Measurements from ENCODE around the gene FANCC. TPM values are rescaled to one million over a fixed set of nuclear protein-coding genes. Genes with fewer than 3 reads are reported as not detected.
"Not testable (repeated sequence)": the region's sequence is repeated elsewhere in the genome, so short reads cannot be mapped to it uniquely, and the experiment has no call there.

FANCC gene
- polyA plus RNA-seq, 4 donors, result 4.9 to 20.6 (median 7.1) TPM

GRCh38 chr9:95338243-95338642 is 20.7 kb upstream of the FANCC start:
- Histone ChIP-seq H3K4me1 (ENCODE audit: control insufficient read depth in 3 of 3, insufficient read depth in 2 of 3, low read depth in 1 of 3, low read length in 2 of 3) (no peaks in the 10 kb centered on the region), H3K27ac (ENCODE audit: low read depth in 1 of 3, low read length in 2 of 3) (no peak overlapping the region), H3K4me3 (ENCODE audit: low read depth in 1 of 3, low read length in 3 of 3) (no peak overlapping the region), H3K36me3 (ENCODE audit: control insufficient read depth in 3 of 3, insufficient read depth in 2 of 3, low read depth in 1 of 3, low read length in 3 of 3) (no peaks in the 10 kb centered on the region), H3K9me3 (ENCODE audit: control insufficient read depth in 2 of 2, insufficient read depth in 1 of 2, low read depth in 1 of 2, low read length in 1 of 2) (peaks cover 0 to 16% of the 10 kb centered on the region in 2 donors), H3K27me3 (ENCODE audit: control insufficient read depth in 3 of 3, insufficient read depth in 3 of 3, low read length in 3 of 3) (no peaks in the 10 kb centered on the region)
- no peak for DNase-seq
- no peak for FAIRE-seq
- WGBS, 3 donors, result 94 to 97% (median 96%) methylated on average over 6 of the region's 6 CpGs

GRCh38 chr9:95336281-95336680 is 18.8 kb upstream of the FANCC start:
- H3K4me3 ChIP-seq (ENCODE audit: low read depth in 1 of 3, low read length in 3 of 3), result no peak overlapping the region
- peaks cover 0 to 21% of the 10 kb centered on the region in 2 donors for H3K9me3 ChIP-seq (ENCODE audit: control insufficient read depth in 2 of 2, insufficient read depth in 1 of 2, low read depth in 1 of 2, low read length in 1 of 2)
- H3K36me3 ChIP-seq (ENCODE audit: control insufficient read depth in 3 of 3, insufficient read depth in 2 of 3, low read depth in 1 of 3, low read length in 3 of 3), result no peaks in the 10 kb centered on the region
- H3K27ac ChIP-seq (ENCODE audit: low read depth in 1 of 3, low read length in 2 of 3), result no peak overlapping the region
- H3K4me1 ChIP-seq (ENCODE audit: control insufficient read depth in 3 of 3, insufficient read depth in 2 of 3, low read depth in 1 of 3, low read length in 2 of 3), result no peaks in the 10 kb centered on the region
- FAIRE-seq (no peak), DNase-seq (peak in 1 of 2 donors; percentile 27)
- WGBS, 3 donors, result 64 to 76% (median 69%) methylated on average over 3 of the region's 3 CpGs
- no peaks in the 10 kb centered on the region for H3K27me3 ChIP-seq (ENCODE audit: control insufficient read depth in 3 of 3, insufficient read depth in 3 of 3, low read length in 3 of 3)

GRCh38 chr9:95333426-95333825 is 15.9 kb upstream of the FANCC start:
- no peaks in the 10 kb centered on the region for H3K36me3 ChIP-seq (ENCODE audit: control insufficient read depth in 3 of 3, insufficient read depth in 2 of 3, low read depth in 1 of 3, low read length in 3 of 3)
- H3K27ac ChIP-seq (ENCODE audit: low read depth in 1 of 3, low read length in 2 of 3), result no peak overlapping the region
- DNase-seq (no peak), FAIRE-seq (no peak)
- 74 to 85% (median 78%) methylated on average over 2 of the region's 2 CpGs for WGBS, 3 donors
- no peak overlapping the region for H3K4me3 ChIP-seq (ENCODE audit: low read depth in 1 of 3, low read length in 3 of 3)
- H3K9me3 ChIP-seq (ENCODE audit: control insufficient read depth in 2 of 2, insufficient read depth in 1 of 2, low read depth in 1 of 2, low read length in 1 of 2), result peaks cover 0 to 20% of the 10 kb centered on the region in 2 donors
- H3K27me3 ChIP-seq (ENCODE audit: control insufficient read depth in 3 of 3, insufficient read depth in 3 of 3, low read length in 3 of 3), result no peaks in the 10 kb centered on the region
- no peaks in the 10 kb centered on the region for H3K4me1 ChIP-seq (ENCODE audit: control insufficient read depth in 3 of 3, insufficient read depth in 2 of 3, low read depth in 1 of 3, low read length in 2 of 3)

- FAIRE-seq, result no peak
- Histone ChIP-seq H3K36me3 (ENCODE audit: control insufficient read depth in 3 of 3, insufficient read depth in 2 of 3, low read depth in 1 of 3, low read length in 3 of 3) (no peaks in the 10 kb centered on the region), H3K9me3 (ENCODE audit: control insufficient read depth in 2 of 2, insufficient read depth in 1 of 2, low read depth in 1 of 2, low read length in 1 of 2) (peaks cover 0 to 19% of the 10 kb centered on the region in 2 donors), H3K4me1 (ENCODE audit: control insufficient read depth in 3 of 3, insufficient read depth in 2 of 3, low read depth in 1 of 3, low read length in 2 of 3) (no peaks in the 10 kb centered on the region), H3K4me3 (ENCODE audit: low read depth in 1 of 3, low read length in 3 of 3) (no peak overlapping the region), H3K27me3 (ENCODE audit: control insufficient read depth in 3 of 3, insufficient read depth in 3 of 3, low read length in 3 of 3) (no peaks in the 10 kb centered on the region), H3K27ac (ENCODE audit: low read depth in 1 of 3, low read length in 2 of 3) (no peak overlapping the region)
- 90 to 92% (median 91%) methylated on average over 2 of the region's 2 CpGs for WGBS, 3 donors
- DNase-seq, result no peak
Measured at GRCh38 chr9:95332860-95333259, 15.4 kb upstream of the FANCC start.

- no peaks in the 10 kb centered on the region for H3K4me1 ChIP-seq (ENCODE audit: control insufficient read depth in 3 of 3, insufficient read depth in 2 of 3, low read depth in 1 of 3, low read length in 2 of 3)
- H3K9me3 ChIP-seq (ENCODE audit: control insufficient read depth in 2 of 2, insufficient read depth in 1 of 2, low read depth in 1 of 2, low read length in 1 of 2), result peaks cover 0 to 12% of the 10 kb centered on the region in 2 donors
- no peak overlapping the region for H3K27ac ChIP-seq (ENCODE audit: low read depth in 1 of 3, low read length in 2 of 3)
- H3K4me3 ChIP-seq (ENCODE audit: low read depth in 1 of 3, low read length in 3 of 3), result no peak overlapping the region
- 75 to 79% (median 75%) methylated on average over 5 of the region's 5 CpGs for WGBS, 3 donors
- no peaks in the 10 kb centered on the region for H3K36me3 ChIP-seq (ENCODE audit: control insufficient read depth in 3 of 3, insufficient read depth in 2 of 3, low read depth in 1 of 3, low read length in 3 of 3)
- FAIRE-seq (no peak), DNase-seq (no peak)
- H3K27me3 ChIP-seq (ENCODE audit: control insufficient read depth in 3 of 3, insufficient read depth in 3 of 3, low read length in 3 of 3), result no peaks in the 10 kb centered on the region
Measured at GRCh38 chr9:95330720-95331404, 13.4 kb upstream of the FANCC start.

GRCh38 chr9:95329061-95329460 is 11.6 kb upstream of the FANCC start:
- not testable (repeated sequence) for FAIRE-seq; H3K4me3 ChIP-seq (ENCODE audit: low read depth in 1 of 3, low read length in 3 of 3); H3K36me3 ChIP-seq (ENCODE audit: control insufficient read depth in 3 of 3, insufficient read depth in 2 of 3, low read depth in 1 of 3, low read length in 3 of 3); H3K4me1 ChIP-seq (ENCODE audit: control insufficient read depth in 3 of 3, insufficient read depth in 2 of 3, low read depth in 1 of 3, low read length in 2 of 3); H3K27ac ChIP-seq (ENCODE audit: low read depth in 1 of 3, low read length in 2 of 3); DNase-seq; H3K27me3 ChIP-seq (ENCODE audit: control insufficient read depth in 3 of 3, insufficient read depth in 3 of 3, low read length in 3 of 3)
- peaks cover 0 to 12% of the 10 kb centered on the region in 2 donors for H3K9me3 ChIP-seq (ENCODE audit: control insufficient read depth in 2 of 2, insufficient read depth in 1 of 2, low read depth in 1 of 2, low read length in 1 of 2)
- whole genome bisulfite sequencing, 3 donors, result 72 to 79% (median 73%) methylated on average over 6 of the region's 6 CpGs

GRCh38 chr9:95327239-95327865 is 9.8 kb upstream of the FANCC start:
- no peak overlapping the region for H3K27ac ChIP-seq (ENCODE audit: low read depth in 1 of 3, low read length in 2 of 3)
- WGBS, 3 donors, result 43 to 69% (median 65%) methylated on average over 1 of the region's 1 CpG
- peak; percentile 90 for FAIRE-seq
- peaks cover 0 to 7% of the 10 kb centered on the region in 2 donors for H3K9me3 ChIP-seq (ENCODE audit: control insufficient read depth in 2 of 2, insufficient read depth in 1 of 2, low read depth in 1 of 2, low read length in 1 of 2)
- no peaks in the 10 kb centered on the region for H3K36me3 ChIP-seq (ENCODE audit: control insufficient read depth in 3 of 3, insufficient read depth in 2 of 3, low read depth in 1 of 3, low read length in 3 of 3)
- H3K4me3 ChIP-seq (ENCODE audit: low read depth in 1 of 3, low read length in 3 of 3), result no peak overlapping the region
- H3K4me1 ChIP-seq (ENCODE audit: control insufficient read depth in 3 of 3, insufficient read depth in 2 of 3, low read depth in 1 of 3, low read length in 2 of 3), result no peaks in the 10 kb centered on the region
- H3K27me3 ChIP-seq (ENCODE audit: control insufficient read depth in 3 of 3, insufficient read depth in 3 of 3, low read length in 3 of 3), result no peaks in the 10 kb centered on the region
- DNase-seq, result no peak

GRCh38 chr9:95325221-95325620 is 7.7 kb upstream of the FANCC start:
- WGBS, 3 donors, result 47 to 68% (median 66%) methylated on average over 1 of the region's 1 CpG
- no peaks in the 10 kb centered on the region for H3K4me1 ChIP-seq (ENCODE audit: control insufficient read depth in 3 of 3, insufficient read depth in 2 of 3, low read depth in 1 of 3, low read length in 2 of 3)
- H3K4me3 ChIP-seq (ENCODE audit: low read depth in 1 of 3, low read length in 3 of 3), result no peak overlapping the region
- peaks cover 0 to 7% of the 10 kb centered on the region in 2 donors for H3K9me3 ChIP-seq (ENCODE audit: control insufficient read depth in 2 of 2, insufficient read depth in 1 of 2, low read depth in 1 of 2, low read length in 1 of 2)
- H3K27me3 ChIP-seq (ENCODE audit: control insufficient read depth in 3 of 3, insufficient read depth in 3 of 3, low read length in 3 of 3), result no peaks in the 10 kb centered on the region
- no peak for FAIRE-seq
- H3K36me3 ChIP-seq (ENCODE audit: control insufficient read depth in 3 of 3, insufficient read depth in 2 of 3, low read depth in 1 of 3, low read length in 3 of 3), result no peaks in the 10 kb centered on the region
- DNase-seq, result no peak
- no peak overlapping the region for H3K27ac ChIP-seq (ENCODE audit: low read depth in 1 of 3, low read length in 2 of 3)
